DMS 273 (cell line): Measurements from ENCODE around the gene PHKG2.
A peak's percentile ranks its signal among the peaks of the same experiment; 100 is the strongest.

Experiments
- DNase-seq: peaks from one replicate; lab custom pipeline; 2025; ENCODE audit not compliant: unreplicated experiment; lab: John Stamatoyannopoulos, UW

The PHKG2 gene

DNA sequence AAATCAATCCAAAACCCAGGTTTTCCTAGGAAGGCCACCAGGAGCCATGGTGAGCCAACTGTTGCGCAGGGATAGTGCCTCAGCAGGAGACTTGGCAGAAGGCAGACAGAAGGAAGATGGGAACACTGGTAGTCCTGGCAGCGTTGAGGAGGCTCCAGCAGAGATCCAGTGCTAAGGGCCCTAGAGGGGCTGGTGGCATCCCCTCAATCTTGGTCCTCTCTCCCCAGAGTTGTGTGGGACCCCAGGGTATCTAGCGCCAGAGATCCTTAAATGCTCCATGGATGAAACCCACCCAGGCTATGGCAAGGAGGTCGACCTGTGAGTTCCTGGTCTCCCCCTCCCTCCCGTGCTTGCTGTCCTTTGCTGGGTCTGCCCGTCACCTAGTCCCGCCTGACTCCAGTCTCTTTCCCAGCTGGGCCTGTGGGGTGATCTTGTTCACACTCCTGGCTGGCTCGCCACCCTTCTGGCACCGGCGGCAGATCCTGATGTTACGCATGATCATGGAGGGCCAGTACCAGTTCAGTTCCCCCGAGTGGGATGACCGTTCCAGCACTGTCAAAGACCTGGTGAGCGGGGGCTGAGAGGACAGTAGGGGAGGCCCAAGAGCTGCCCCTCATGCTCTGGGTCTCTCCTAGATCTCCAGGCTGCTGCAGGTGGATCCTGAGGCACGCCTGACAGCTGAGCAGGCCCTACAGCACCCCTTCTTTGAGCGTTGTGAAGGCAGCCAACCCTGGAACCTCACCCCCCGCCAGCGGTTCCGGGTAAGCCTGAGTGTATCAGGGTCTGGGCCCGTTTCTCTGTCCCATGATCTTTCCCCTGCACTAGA lies 7.9 kb downstream of the PHKG2 start:
- no peak for DNase-seq

DNA sequence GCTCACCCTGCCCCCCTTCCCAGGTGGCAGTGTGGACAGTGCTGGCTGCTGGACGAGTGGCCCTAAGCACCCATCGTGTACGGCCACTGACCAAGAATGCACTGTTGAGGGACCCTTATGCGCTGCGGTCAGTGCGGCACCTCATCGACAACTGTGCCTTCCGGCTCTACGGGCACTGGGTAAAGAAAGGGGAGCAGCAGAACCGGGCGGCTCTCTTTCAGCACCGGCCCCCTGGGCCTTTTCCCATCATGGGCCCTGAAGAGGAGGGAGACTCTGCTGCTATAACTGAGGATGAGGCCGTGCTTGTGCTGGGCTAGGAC lies 8.5 kb downstream of the PHKG2 start:
- DNase-seq, result no peak

DNA sequence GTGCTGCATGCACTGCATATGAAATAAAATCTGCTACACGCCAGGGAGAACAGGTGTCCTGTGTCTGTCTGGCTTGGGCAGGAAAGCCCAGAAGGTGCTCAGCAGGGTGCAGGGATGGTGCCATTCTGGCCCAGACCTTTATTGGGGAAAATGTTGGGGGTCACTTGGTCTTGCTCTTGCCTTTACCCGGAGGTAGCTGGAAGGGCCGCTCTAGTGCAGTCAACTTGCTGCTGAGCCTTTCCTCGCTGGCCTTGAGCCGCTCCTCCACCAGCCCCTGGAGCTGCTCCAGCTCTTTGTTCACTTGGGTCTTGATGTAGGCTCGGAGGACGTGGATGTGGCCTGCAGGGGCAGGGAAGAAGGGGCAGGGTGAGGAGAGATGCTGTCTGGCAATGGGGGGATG lies 9.1 kb downstream of the PHKG2 start:
- no peak for DNase-seq

DNA sequence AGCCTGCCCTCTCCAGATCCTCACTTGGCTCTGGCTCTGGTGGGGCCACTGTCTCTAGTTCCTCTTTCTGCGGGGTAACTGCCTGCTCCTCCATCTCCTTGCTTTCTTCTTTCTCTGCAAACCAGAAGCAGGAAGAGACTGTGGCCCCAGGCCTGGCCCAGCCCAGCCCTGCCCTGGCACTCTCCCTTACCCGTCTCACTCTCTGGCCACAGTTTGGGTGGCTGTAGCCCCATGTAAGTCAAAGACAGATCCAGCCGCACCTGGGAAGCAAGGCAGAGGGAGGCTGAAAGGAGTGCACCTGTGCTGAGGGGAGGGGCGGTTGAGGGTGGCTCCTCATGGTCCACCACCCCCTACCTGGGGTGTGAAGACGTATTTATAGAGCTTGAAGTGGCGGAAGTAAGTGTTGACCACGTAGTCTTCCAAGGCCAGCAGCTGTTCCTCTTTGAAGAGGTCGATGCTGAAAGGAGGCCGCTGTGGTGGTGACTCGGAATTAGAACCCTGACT lies 10.8 kb downstream of the PHKG2 start:
- no peak for DNase-seq

DNA sequence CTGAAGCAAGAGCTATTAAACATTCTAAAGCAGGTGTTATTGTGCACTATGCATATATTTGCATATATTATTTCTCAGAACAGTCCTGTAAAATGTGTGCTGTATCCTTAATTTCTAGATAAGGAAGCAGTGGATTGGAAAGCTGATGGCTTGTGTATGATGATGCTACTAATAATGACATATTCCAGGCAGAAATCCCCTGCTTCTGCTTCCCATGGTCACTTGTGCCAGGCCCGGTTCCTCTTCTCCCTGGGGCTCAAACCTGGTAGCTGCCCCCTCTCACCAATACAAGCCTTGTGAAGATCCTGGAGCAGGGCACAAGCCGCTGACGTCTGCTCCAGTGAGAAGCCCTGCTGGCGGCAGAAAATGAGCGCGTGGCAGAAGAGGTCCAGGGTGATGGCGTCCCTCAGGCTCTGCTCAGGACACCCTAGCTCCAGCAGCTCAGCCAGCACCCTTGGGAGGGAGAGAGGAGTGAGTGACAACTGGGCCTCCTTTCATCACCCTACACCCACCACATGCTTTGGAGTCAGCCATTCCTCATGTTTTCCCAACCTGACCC lies 11.9 kb downstream of the PHKG2 start:
- no peak for DNase-seq

DNA sequence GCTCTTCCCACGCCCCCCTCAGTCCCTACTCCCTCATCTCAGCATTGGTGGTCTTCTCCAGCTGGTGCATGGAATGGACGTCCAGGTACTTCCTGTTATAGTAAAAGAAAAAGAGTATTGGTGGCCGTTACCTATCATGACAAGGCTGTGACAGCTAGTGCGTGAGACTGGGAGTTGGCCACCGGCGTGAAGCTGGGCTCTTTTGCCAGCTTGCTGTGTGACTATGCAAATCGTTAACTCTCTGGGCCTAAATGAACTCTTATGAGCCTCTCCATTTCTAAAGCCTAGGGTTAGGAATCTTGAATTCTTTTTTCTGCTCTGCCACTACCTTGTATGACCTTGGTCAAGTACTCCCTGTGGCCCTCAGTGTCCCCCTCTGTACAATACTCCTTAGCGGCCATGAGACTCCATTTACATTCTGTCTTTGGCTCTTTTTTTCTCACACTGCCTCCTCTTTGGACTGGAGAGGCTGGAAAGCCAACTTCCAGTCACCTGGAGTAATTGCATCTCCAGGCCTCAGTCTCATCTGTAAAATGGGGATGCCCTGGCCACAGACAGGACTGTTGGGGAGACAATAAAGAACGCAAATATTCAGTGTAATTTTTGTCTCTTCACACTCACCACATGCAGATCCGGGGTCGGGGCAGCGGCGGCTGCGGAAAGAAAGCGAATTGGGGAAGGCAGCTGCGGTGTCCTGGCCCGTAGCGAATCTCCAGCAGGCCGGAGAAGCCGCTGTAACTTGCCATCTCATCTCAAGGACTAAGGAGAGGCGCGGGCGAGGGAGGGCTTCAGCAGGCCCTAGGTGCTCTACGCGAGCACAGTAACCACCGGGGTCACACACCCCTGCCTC lies 12.6 kb downstream of the PHKG2 start:
- DNase-seq, result no peak

DNA sequence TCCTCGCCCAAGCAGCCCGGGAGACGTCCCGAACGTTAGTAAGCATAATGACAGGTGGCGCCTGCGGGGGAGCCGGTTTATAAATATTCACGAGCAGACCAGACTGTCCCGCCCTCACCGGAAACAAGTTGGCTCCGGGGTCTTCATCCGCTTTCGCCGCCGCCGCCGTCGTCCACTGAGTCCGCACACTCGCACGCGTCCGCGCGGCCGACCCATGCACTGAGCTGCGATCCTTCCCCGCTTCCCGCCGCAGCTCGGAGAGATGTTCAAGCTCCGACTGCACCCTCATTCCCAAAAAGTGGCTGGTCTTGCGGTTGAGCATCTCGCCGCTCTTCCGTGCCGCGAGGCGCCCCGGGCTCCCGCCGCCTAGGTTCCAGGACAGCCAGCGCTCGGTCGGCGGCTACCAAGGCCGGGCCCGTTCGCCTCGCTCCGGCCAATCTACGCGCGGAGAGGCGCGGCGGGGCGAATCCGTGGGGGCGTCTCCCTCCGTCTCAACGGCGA lies 13.3 kb downstream of the PHKG2 start:
- DNase-seq, result peak; percentile 90

DNA sequence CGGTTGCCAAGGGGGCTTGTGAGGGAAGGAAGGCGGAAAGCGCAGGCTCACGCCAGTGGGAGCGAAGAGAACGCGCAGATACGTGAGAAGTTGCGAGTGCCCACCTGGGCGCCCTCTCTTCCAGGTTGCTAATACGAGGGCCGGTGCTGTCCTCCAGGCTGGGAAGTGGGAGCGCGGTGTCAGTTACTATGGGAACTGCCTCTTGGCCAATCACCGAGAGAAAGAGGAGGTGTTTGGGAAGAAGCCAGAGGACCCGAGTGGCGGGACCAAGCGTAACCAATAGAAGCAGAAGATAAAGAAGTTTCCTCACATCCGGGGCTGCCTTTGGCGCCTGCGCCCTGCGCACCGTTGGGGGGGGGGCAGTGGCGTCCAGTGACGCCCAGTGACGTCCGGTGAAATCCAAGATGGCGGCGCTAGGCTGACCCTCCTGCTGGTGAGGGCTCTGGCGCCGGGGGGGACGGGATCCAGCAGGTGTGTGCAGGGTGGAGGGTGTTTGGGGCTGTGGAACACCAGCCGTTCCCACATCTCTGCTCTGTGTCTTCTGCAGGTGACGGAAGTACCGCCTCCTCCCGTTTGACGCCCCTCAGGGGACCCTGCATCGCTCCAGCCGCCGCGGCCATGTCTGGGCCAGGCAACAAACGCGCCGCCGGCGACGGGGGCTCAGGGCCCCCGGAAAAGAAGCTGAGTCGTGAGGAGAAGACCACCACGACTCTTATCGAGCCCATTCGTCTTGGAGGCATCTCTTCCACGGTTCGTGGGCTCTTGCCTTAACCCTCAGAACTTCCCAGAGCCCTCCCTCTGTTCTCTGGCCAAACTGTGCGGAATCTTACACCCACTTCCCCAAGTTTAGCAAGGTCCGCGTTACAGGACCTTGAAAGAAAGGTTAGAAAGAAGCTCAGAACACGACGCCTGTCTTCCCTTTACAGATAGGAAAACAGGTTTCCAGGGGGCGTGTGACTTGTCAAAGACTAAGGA lies 14.0 kb downstream of the PHKG2 start, which contains the start of the genes CFAP119 and RNF40:
Gene CFAP119, minus strand, starts transcription at position 135 of the 975 bp plus-strand sequence. CDS start 314 bp downstream, outside the sequence.
Gene RNF40, plus strand, starts transcription at position 395 of the 975 bp plus-strand sequence. Its CDS starts 224 bp downstream, at position 619.
- peak; percentile 99 for DNase-seq

DNA sequence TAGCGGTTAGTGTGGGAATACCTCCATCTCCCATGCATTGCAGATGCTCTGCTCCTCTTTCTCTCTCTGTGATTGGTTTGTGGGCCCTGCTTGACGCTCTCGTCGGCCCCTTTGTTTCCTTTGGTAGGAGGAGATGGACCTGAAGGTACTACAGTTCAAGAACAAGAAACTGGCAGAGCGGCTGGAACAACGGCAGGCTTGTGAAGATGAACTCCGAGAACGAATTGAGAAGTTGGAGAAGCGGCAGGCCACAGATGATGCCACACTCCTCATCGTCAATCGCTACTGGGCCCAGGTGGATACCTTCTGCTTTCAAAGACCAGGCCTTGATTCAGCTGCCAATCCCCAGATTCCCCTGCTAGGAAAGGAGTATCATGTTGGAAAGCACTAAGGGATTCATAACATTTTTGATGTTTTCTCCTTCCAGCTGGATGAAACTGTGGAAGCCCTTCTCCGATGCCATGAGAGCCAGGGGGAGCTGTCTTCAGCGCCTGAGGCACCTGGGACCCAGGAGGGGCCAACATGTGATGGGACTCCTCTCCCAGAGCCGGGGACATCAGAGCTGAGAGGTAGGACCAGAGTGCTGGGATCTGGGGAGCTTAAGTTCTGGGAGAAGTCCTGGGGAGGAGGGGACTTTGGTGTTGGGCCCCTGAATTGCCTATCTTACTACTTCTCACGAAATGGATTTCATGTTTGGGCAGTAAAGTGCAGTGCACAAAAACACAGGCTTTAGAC lies 14.9 kb downstream of the PHKG2 start:
- no peak for DNase-seq

DNA sequence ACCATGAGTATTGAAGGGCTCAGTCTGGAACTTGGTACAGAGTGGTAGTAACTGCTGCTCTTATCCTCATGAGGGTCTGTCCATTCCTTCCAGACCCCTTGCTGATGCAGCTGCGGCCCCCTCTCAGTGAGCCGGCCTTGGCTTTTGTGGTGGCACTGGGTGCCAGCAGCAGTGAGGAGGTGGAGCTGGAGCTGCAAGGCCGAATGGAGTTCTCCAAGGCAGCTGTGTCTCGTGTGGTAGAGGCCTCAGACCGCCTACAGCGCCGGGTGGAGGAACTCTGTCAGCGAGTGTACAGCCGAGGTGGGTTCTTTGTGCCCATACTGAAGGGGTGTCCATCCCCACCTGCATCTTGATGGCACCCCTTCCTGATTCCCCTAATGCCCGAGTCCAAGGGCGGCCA lies 15.9 kb downstream of the PHKG2 start:
- no peak for DNase-seq

DNA sequence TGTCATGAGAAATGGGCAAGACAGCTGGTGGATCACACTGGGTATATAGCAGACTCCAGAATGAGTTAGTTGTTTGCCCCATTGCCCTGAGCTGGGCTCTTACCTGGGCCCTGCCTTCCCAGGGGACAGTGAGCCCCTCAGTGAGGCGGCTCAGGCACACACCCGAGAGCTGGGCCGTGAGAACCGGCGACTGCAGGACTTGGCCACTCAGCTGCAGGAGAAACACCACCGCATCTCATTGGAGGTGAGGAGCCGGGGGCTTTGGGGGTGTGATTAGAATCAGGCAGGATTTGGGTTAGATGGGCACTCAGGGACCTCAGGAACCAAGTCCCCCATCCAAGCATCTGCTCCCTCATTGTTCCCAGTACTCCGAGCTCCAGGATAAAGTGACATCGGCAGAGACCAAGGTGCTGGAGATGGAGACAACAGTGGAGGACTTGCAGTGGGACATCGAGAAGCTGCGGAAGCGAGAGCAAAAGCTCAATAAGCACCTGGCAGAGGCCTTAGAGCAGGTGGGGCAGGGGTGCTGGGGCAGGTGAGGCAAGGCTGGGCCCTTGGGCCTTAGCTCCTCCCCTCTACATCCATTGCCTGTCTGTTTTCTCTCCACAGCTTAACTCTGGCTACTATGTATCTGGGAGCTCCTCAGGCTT lies 16.7 kb downstream of the PHKG2 start:
- no peak for DNase-seq

DNA sequence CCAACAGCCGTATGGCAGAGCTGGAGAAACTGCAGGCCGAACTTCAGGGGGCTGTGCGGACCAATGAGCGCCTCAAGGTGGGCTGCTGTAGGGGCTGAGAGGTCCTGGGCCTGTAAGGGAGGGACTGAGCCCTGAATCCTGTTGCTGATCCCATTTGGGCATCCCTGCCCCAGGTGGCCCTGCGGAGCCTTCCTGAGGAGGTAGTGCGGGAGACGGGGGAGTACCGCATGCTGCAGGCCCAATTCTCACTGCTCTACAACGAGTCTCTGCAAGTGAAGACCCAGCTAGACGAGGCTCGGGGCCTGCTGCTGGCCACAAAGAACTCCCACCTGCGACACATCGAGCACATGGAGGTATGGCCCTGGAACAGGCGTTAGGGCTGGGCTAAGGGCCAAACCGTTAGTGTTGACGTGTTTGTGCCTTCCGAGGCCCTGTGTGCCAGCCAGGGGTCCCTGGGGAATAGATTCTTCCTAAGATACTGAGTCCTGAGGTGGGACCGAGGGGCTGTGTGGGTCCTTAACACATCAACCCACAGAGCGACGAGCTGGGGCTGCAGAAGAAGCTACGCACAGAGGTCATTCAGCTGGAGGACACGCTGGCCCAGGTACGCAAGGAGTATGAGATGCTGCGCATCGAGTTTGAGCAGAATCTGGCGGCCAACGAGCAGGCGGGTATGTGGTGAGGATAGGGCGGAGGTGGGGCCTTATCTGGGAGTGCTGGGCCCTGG lies 18.1 kb downstream of the PHKG2 start:
- no peak for DNase-seq

DNA sequence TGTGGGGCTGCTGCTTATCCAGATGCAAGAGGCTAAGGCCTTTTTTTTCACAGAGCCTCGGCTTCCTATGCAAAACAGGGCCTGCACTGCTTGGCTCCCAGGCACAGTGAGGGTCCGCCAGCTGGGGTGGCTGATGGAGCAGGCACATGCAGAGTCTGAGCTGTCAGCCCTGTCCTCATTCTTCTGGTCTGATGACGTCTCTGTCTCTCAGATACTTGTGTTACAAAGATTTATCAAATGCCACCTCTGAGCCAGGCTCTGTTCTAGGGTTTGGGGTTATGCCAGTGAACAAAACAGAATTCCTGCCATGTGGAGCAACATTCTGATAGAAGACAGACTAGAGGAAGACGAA lies 18.7 kb downstream of the PHKG2 start:
- no peak for DNase-seq

DNA sequence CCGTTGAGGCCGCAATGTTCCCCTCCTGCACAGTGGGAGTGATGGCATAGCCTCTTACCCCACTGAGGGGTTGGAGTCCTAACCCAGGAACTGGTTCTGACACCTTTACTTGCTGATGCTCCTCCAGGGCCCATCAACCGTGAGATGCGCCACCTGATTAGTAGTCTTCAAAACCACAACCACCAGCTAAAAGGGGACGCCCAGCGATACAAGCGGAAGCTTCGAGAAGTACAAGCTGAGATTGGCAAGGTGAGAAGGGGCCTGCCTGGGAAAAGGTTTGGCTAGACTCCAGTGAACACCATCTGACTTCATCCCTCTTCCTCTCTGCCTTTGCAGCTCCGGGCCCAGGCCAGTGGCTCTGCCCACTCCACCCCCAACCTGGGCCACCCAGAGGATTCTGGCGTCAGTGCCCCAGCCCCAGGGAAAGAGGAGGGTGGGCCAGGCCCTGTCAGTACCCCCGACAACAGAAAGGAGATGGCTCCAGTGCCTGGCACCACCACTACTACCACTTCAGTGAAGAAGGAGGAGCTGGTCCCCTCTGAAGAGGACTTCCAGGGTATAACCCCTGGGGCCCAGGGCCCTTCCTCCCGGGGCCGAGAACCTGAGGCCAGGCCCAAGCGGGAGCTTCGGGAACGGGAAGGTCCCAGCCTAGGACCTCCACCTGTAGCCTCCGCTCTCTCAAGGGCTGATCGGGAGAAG lies 19.7 kb downstream of the PHKG2 start:
- no peak for DNase-seq

DNA sequence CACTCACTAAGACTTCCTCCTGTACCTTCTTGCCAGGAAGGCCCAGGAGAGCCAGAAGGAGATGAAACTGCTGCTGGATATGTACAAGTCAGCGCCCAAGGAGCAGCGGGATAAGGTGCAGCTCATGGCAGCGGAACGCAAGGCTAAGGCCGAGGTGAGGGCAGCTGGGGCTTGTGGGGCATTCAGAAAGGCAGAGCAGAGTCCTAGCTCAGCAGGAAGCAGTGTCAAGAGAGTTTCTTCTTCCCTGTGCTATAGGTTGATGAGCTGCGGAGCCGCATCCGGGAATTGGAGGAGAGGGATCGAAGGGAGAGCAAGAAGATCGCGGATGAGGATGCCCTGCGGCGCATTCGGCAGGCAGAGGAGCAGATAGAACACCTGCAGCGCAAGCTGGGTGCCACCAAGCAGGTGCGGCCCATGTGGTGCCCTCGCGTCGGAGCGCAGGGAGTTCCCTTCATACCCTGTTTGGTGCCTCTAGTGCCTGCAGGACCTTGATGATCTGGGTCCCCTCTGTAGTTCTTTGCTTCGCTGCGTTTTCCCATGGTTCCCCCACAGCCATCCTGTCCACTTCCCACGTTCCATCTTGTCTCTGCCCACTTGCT lies 20.5 kb downstream of the PHKG2 start:
- no peak for DNase-seq

DNA sequence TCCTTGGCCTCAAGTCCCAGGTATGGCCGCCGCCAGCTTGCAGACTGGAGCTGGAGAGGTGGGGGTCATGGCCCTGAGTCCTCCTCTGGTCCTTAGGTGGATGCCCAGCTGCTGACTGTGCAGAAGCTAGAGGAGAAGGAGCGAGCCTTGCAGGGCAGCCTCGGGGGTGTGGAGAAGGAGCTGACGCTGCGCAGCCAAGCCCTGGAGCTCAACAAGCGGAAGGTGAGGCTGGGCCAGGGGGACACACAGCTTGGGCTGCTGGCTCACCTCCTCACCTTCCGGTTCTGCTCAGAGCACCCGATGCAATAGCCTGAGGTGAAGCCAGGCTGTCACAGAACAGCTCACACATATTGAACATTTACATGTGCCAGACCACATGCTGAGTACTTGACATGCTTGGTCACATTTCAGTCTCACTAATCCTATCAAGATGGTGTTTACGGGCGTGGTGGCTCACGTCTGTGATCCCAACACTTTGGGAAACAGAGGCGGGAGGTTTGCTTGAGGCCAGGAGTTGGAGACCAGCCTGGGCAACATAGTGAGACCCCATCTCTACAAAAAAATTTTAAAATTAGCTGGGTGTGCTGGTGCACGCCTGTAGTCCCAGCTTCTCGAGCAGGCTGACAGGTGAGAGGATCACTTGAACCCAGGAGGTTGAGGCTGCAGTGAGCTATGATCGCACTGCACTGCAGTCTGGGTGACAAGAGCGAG lies 21.3 kb downstream of the PHKG2 start:
- no peak for DNase-seq

DNA sequence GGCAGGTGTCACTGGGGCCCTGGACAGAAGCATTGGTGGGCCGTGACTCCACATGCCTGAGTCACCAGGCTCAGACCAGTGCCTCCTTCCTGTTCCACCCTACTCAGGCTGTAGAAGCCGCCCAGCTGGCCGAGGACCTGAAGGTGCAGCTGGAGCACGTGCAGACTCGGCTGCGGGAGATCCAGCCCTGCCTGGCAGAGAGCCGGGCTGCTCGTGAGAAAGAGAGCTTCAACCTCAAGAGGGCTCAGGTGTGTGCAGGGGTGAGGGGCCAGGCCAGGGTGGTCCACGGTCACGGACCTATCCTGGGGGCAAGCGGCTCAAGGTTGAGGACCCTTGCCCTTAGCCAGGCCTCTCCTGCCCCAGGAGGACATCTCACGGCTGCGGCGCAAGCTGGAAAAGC lies 23.5 kb downstream of the PHKG2 start:
- no peak for DNase-seq
